Adipocyte (in vitro differentiated cells): ENCODE results near the gene SFXN2.
"Not testable (repeated sequence)": the region's sequence is repeated elsewhere in the genome, so short reads cannot be mapped to it uniquely, and the experiment has no call there.

Experiments used
- DNase-seq: peaks from one replicate; pipeline ENCODE4 v3.0.0-alpha.2; 2015; ENCODE audit warnings: low read depth
- H3K27me3 ChIP-seq: replicated peaks from 2 replicates; pipeline ENCODE4 v1.7.0; 2013; ENCODE audit warnings: mild to moderate bottlenecking, low read length, moderate library complexity; ENCODE audit not compliant: control insufficient read depth, insufficient read depth
- H3K36me3 ChIP-seq: 2 replicates; pipeline ENCODE4 v1.7.0; 2013; ENCODE audit warnings: low read length, mild to moderate bottlenecking, moderate library complexity; ENCODE audit not compliant: control insufficient read depth, insufficient read depth, severe bottlenecking
- H3K4me1 ChIP-seq: 2 replicates; pipeline ENCODE4 v1.7.0; 2013; ENCODE audit warnings: mild to moderate bottlenecking, low read length, moderate library complexity; ENCODE audit not compliant: control insufficient read depth, insufficient read depth
- H3K4me3 ChIP-seq: 2 replicates; pipeline ENCODE4 v1.7.0; 2013; ENCODE audit warnings: mild to moderate bottlenecking, low read length, moderate library complexity
- H3K9ac ChIP-seq: 2 replicates; pipeline ENCODE4 v1.7.0; 2013; ENCODE audit warnings: mild to moderate bottlenecking, low read length, moderate library complexity
- H3K9me3 ChIP-seq: 2 replicates; pipeline ENCODE4 v1.7.0; 2013; ENCODE audit warnings: mild to moderate bottlenecking, low read length, moderate library complexity; ENCODE audit not compliant: control insufficient read depth

The SFXN2 gene

GRCh38 chr10:102743078-102743587, 28.7 kb downstream of the SFXN2 start:
- Histone ChIP-seq H3K9ac (no peak overlapping the region), H3K9me3 (no peaks in the 10 kb centered on the region), H3K4me3 (peak overlapping the region; percentile 59), H3K27me3 (no peaks in the 10 kb centered on the region), H3K36me3 (peaks cover 5% of the 10 kb centered on the region), H3K4me1 (peaks cover 28% of the 10 kb centered on the region)
- DNase-seq = no peak

GRCh38 chr10:102743588-102744373, 29.3 kb downstream of the SFXN2 start, which contains the start of gene WBP1L:
TSS of gene WBP1L (plus strand) at chr10:102743948. CDS start at chr10:102744054, 106 bp downstream.
- Histone ChIP-seq H3K9me3 (no peaks in the 10 kb centered on the region), H3K27me3 (no peaks in the 10 kb centered on the region), H3K9ac (peak within 1 kb of the TSS; percentile 99), H3K4me3 (peak within 1 kb of the TSS; percentile 97), H3K4me1 (peaks cover 27% of the 10 kb centered on the region), H3K36me3 (peaks cover 5% of the 10 kb centered on the region)
- DNase-seq = peak; percentile 99

GRCh38 chr10:102744374-102745051, 30.1 kb downstream of the SFXN2 start:
- Histone ChIP-seq H3K36me3 (peaks cover 5% of the 10 kb centered on the region), H3K4me1 (peaks cover 23% of the 10 kb centered on the region), H3K9me3 (no peaks in the 10 kb centered on the region), H3K27me3 (no peaks in the 10 kb centered on the region), H3K9ac (peak overlapping the region; percentile 99), H3K4me3 (peak overlapping the region; percentile 97)
- DNase-seq = peak; percentile 53

- H3K4me3 ChIP-seq = peak overlapping the region; percentile 97
- H3K27me3 ChIP-seq = no peaks in the 10 kb centered on the region
- no peak for DNase-seq
- peaks cover 23% of the 10 kb centered on the region for H3K4me1 ChIP-seq
- H3K9me3 ChIP-seq = no peaks in the 10 kb centered on the region
- peaks cover 5% of the 10 kb centered on the region for H3K36me3 ChIP-seq
- H3K9ac ChIP-seq = peak overlapping the region; percentile 99
Observed at GRCh38 chr10:102745157-102745556, 30.7 kb downstream of the SFXN2 start.

GRCh38 chr10:102752266-102752930, 38.0 kb downstream of the SFXN2 start:
- no peaks in the 10 kb centered on the region for H3K9me3 ChIP-seq
- no peaks in the 10 kb centered on the region for H3K27me3 ChIP-seq
- H3K4me1 ChIP-seq = peaks cover 52% of the 10 kb centered on the region
- peak overlapping the region; percentile 70 for H3K4me3 ChIP-seq
- DNase-seq = peak; percentile 94
- peak overlapping the region; percentile 79 for H3K9ac ChIP-seq
- H3K36me3 ChIP-seq = peaks cover 5% of the 10 kb centered on the region

GRCh38 chr10:102752934-102753664, 38.7 kb downstream of the SFXN2 start:
- Histone ChIP-seq H3K9me3 (no peaks in the 10 kb centered on the region), H3K9ac (peak overlapping the region; percentile 79), H3K36me3 (no peaks in the 10 kb centered on the region), H3K4me1 (peaks cover 52% of the 10 kb centered on the region), H3K4me3 (peak overlapping the region; percentile 70), H3K27me3 (no peaks in the 10 kb centered on the region)
- peak; percentile 90 for DNase-seq

GRCh38 chr10:102753718-102754117, 39.3 kb downstream of the SFXN2 start:
- Histone ChIP-seq H3K4me1 (peaks cover 55% of the 10 kb centered on the region), H3K4me3 (peak overlapping the region; percentile 70), H3K27me3 (no peaks in the 10 kb centered on the region), H3K9ac (peak overlapping the region; percentile 79), H3K9me3 (no peaks in the 10 kb centered on the region), H3K36me3 (no peaks in the 10 kb centered on the region)
- peak; percentile 73 for DNase-seq

- DNase-seq = no peak
- Histone ChIP-seq H3K4me1 (peaks cover 58% of the 10 kb centered on the region), H3K9me3 (no peaks in the 10 kb centered on the region), H3K27me3 (no peaks in the 10 kb centered on the region), H3K9ac (no peak overlapping the region), H3K4me3 (no peak overlapping the region), H3K36me3 (no peaks in the 10 kb centered on the region)
Observed at GRCh38 chr10:102757323-102757722, 42.9 kb downstream of the SFXN2 start.

GRCh38 chr10:102758240-102758932, 44.0 kb downstream of the SFXN2 start:
- no peaks in the 10 kb centered on the region for H3K27me3 ChIP-seq
- DNase-seq = no peak
- H3K9ac ChIP-seq = no peak overlapping the region
- peak overlapping the region; percentile 37 for H3K4me3 ChIP-seq
- no peaks in the 10 kb centered on the region for H3K9me3 ChIP-seq
- H3K4me1 ChIP-seq = peaks cover 58% of the 10 kb centered on the region
- H3K36me3 ChIP-seq = no peaks in the 10 kb centered on the region

GRCh38 chr10:102758933-102759262, 44.5 kb downstream of the SFXN2 start:
- H3K27me3 ChIP-seq, DNase-seq, H3K9ac ChIP-seq, H3K9me3 ChIP-seq, H3K36me3 ChIP-seq: not testable (repeated sequence)
- Histone ChIP-seq H3K4me1 (peaks cover 57% of the 10 kb centered on the region), H3K4me3 (peak overlapping the region; percentile 37)
